BJ (cell line): ENCODE results near the gene SF1. TPM values are rescaled to one million over a fixed set of nuclear protein-coding genes. Genes with fewer than 3 reads are reported as not detected.

ENCODE experiments used
- CTCF ChIA-PET: fragments of 350-600 bp; formaldehyde crosslinking; extraction: SDS; loops from one replicate; lab custom pipeline; 2021; ENCODE audit warnings: antibody characterized with exemption, inconsistent platforms; lab: Yijun Ruan, JAX
- POLR2A ChIA-PET: fragments of 300-600 bp; sonication (Branson Sonifier 250); formaldehyde crosslinking; extraction: SDS; loops from one replicate; lab custom pipeline; 2021; ENCODE audit warnings: antibody characterized with exemption; lab: Charles Lee
- DNase-seq: peaks from one replicate; pipeline ENCODE4 v3.0.0-alpha.2; 2011; ENCODE audit warnings: low read depth
- H3K27me3 ChIP-seq: 2 replicates; pipeline ENCODE4 v1.6.0; 2011; ENCODE audit warnings: low read length; ENCODE audit not compliant: control insufficient read depth, insufficient read depth
- H3K36me3 ChIP-seq: 2 replicates; pipeline ENCODE4 v1.5.1; 2011; ENCODE audit warnings: low read length; ENCODE audit not compliant: control insufficient read depth, insufficient read depth
- H3K4me3 ChIP-seq: 2 replicates; pipeline ENCODE4 v1.5.1; 2011; ENCODE audit warnings: low read depth, mild to moderate bottlenecking, control low read depth, low read length
- polyA plus RNA-seq: library from polyadenylated mRNA; depleted of rRNA; stranded (reverse); fragments of >200 nt; gene quantifications from 2 replicates; pipeline ENCODE4 v1.2.3, GENCODE V29; 2011
- TF ChIP-seq, protein P1 (sequence below): IDR thresholded peaks from 2 replicates; pipeline ENCODE4 v1.5.1; 2011; ENCODE audit warnings: low read depth, mild to moderate bottlenecking, control low read depth, inconsistent platforms, low read length, moderate library complexity; ENCODE audit not compliant: insufficient read depth

SF1 gene
- polyA plus RNA-seq, 1 experiment, result 41.7 TPM

DNA sequence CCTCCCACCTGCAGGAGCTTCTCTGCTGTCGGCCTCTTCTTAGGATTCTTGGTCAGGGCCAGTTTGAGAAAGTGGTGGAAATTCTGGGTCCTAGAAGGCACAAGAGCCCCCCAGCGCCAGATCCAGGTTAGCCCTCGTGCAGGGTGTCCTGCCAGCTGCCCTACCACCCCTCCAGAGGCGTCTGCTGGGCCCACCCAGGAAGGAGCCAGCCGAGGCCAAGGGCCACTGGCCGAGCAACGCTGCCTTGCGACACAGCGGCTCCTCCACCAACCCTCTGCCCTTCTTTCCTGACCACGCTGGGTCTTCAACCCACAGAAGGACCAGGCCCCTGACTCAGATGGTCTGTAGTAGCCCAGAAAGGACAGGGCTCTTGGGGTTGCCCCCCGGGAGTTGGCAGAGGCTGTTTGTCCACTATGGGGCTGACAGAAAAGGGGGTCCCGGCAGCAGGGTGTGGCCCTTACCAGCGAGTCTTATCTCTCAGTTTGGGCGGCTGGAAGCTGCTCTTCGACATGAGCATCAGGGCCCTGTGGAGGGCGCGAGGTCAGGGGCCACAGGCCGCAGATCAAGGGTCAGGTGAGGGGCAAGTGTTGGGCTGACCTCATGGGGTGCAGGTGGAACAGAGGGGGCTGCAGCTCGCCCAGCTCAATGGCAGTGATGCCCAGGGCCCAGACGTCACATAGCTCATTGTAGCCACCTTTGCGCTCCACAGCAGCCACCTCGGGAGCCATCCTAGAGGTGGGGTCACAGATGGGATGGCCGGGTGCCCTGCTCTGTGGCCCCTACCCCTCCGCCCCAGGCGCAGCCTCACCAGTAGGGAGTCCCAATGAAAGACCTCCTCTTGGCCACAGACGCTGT, 22.2 kb upstream of the SF1 start:
- no peak for DNase-seq
- Histone ChIP-seq H3K36me3 (peaks cover 21% of the 10 kb centered on the region), H3K27me3 (no peaks in the 10 kb centered on the region), H3K4me3 (no peak overlapping the region)
- CTCF ChIA-PET, result no interaction called here
- POLR2A ChIA-PET, result no interaction called here
- TF ChIP-seq, protein P1, sequence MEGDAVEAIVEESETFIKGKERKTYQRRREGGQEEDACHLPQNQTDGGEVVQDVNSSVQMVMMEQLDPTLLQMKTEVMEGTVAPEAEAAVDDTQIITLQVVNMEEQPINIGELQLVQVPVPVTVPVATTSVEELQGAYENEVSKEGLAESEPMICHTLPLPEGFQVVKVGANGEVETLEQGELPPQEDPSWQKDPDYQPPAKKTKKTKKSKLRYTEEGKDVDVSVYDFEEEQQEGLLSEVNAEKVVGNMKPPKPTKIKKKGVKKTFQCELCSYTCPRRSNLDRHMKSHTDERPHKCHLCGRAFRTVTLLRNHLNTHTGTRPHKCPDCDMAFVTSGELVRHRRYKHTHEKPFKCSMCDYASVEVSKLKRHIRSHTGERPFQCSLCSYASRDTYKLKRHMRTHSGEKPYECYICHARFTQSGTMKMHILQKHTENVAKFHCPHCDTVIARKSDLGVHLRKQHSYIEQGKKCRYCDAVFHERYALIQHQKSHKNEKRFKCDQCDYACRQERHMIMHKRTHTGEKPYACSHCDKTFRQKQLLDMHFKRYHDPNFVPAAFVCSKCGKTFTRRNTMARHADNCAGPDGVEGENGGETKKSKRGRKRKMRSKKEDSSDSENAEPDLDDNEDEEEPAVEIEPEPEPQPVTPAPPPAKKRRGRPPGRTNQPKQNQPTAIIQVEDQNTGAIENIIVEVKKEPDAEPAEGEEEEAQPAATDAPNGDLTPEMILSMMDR, result no peak

DNA sequence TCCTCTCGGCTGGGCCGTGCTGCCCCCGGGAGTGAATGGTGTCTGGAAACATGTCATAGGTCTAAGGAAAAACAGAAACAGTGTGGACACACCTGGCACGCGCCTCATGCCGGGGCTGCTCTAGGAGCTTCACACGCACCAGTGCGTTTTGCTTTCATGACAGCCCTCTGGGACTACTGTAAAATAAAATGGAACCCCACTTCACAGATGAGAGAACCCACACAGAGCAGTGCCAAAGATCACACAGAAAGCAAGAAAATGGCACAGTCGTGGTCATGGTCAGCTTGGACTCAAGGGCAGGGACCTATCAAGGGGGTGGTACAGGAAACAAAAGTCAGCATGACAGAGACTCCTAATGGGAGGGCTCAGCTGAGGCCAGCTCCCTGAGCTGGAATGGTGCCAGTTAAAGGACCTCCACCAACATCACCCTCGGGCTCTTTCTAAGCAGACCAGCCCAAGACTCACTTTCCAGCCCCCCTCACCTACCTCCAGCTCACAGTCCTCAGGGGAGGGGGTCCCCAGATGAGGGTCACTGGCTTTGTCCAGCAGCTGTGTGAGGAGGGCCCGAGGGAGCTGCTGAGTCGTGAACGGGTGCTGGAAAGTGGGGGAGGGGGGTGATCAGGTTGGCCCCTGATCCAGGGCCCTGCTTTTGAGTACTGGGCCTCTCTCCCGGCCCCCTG, 21.4 kb upstream of the SF1 start:
- no peaks in the 10 kb centered on the region for H3K27me3 ChIP-seq
- H3K4me3 ChIP-seq, result no peak overlapping the region
- DNase-seq, result no peak
- H3K36me3 ChIP-seq, result peaks cover 15% of the 10 kb centered on the region
- ChIA-PET CTCF (no interaction called here), POLR2A (no interaction called here)
- TF ChIP-seq, protein P1, result no peak

DNA sequence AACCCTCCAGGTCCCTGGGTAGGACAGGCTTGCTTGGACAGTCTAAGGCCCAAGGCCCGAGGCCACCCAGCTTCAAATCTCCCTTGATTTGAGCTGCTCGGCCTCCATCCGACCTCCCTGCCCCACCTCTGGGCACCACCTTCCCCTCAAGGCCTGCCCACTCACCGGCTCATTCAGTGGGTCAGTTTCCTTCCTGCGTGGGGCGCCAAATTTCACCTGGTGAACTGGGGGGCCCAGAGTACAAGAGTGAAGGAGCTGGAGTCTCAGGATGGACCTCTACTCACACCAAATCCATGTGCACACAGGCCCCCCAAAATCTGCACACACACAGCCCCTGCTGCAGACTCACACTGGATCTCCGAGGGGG, 20.9 kb upstream of the SF1 start:
- H3K36me3 ChIP-seq, result peaks cover 13% of the 10 kb centered on the region
- H3K27me3 ChIP-seq, result no peaks in the 10 kb centered on the region
- no peak overlapping the region for H3K4me3 ChIP-seq
- TF ChIP-seq, protein P1, result no peak
- no peak for DNase-seq
- POLR2A ChIA-PET, result no interaction called here
- CTCF ChIA-PET, result interaction anchor here (1.3 kb wide), 1 partner anchor 13 kb away, joined by 3 read pairs; no protein-coding TSS in a partner anchor

DNA sequence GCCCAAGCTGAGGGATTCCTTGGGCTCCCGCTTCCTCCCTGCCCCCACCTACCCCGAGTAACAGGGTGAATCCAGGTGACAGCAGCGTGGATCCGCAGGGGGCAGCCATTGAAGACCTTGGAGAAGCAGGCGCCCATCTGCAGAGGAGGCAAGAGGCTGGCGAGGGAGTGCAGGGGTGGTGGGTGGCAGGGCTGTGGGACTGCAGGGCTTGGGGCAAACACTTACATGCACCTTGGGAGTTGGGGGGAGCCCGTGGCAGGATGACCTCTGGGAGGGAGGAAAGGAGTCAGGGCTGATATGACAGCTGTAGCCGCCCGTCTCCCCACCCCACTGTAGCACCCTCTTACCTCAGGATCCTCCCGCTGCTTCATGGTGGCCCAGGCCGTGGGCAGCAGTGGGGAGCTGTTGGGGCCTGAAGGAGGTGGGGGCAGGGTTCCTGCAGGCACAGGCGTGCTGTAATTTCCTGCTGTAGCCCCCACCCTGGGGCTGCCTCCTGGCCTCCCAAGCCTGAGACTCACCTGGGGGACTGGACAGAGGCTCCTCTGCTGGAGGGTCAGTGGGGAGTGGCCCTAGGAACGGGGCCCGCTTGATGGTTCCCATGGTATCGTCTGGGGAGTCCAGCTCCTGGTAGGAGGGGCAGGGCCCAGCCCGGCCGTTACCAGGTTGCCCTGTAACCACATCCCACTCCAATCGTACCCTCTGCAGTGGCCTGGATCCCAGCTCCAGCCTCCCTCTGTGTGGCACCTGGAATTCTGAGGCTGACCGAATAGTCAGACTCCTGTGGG, 18.6 kb upstream of the SF1 start:
- Histone ChIP-seq H3K27me3 (no peaks in the 10 kb centered on the region), H3K4me3 (no peak overlapping the region), H3K36me3 (peaks cover 11% of the 10 kb centered on the region)
- no peak for DNase-seq
- ChIA-PET CTCF (interaction anchor here (0.8 kb wide), 1 partner anchor 51 kb away, joined by 3 read pairs; no protein-coding TSS in a partner anchor), POLR2A (no interaction called here)
- TF ChIP-seq, protein P1, result no peak
